Stimulated activated naive CD8-positive, alpha-beta T cell treated with anti-CD3 and anti-CD28 coated beads, Interleukin-15, amount 100 ng/mL, for 72 hours (primary cell): ENCODE data around the gene MARK2.

ENCODE experiments used
- ATAC-seq: fragments of 150-1000 bp; cut with Tn5 transposase; 2 replicates; pipeline ENCODE4 v1.10.0; 2021; ENCODE audit warnings: mild to moderate bottlenecking, moderate library complexity
- DNase-seq, 2 donors: peaks; one replicate each; pipeline ENCODE4 v3.0.0; 2021 to 2022
- H3K27ac Mint-ChIP-seq, 2 donors: one replicate each; pipeline ENCODE4 v1.8.0; 2022; ENCODE audit warnings: mild to moderate bottlenecking in 2 of 2, mixed read lengths in 2 of 2, moderate library complexity in 2 of 2
- H3K27me3 Mint-ChIP-seq: one replicate; pipeline ENCODE4 v1.8.0; 2022; ENCODE audit warnings: mixed read lengths
- H3K4me1 Mint-ChIP-seq: one replicate; pipeline ENCODE4 v1.8.0; 2022; ENCODE audit warnings: mild to moderate bottlenecking, mixed read lengths
- H3K4me3 Mint-ChIP-seq, 2 donors: one replicate each; pipeline ENCODE4 v1.8.0; 2022; ENCODE audit warnings: mild to moderate bottlenecking in 2 of 2, mixed read lengths in 2 of 2, moderate library complexity in 1 of 2
- H3K9me3 Mint-ChIP-seq, 2 donors: one replicate each; pipeline ENCODE4 v1.8.0; 2022; ENCODE audit warnings: mixed read lengths in 2 of 2

Gene MARK2

DNA sequence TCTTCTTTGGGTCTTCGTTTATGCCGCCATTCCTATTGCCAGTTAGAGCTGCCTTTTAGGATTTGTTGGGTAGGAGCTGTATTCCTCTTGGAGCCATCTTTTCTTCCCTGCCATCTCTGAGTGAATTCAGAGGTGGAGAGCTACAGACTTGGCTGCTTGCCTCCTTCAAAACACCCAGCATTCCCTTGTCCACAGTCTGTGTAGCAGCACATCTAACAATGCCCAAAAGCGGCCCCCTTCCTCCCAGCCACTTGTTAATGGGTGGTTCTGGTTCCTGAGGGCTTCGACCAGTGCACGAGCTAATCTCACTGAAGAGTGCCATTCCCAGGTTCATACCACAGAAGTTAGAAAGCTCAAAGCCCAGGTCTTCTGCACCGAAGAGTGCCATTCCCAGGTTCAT, 37.7 kb downstream of the MARK2 start:
- Mint-ChIP-seq H3K9me3 (no peaks in the 10 kb centered on the region), H3K27me3 (no peaks in the 10 kb centered on the region), H3K27ac (no peak overlapping the region), H3K4me1 (peaks cover 90% of the 10 kb centered on the region), H3K4me3 (no peak overlapping the region)
- DNase-seq (no peak), ATAC-seq (no peak)

DNA sequence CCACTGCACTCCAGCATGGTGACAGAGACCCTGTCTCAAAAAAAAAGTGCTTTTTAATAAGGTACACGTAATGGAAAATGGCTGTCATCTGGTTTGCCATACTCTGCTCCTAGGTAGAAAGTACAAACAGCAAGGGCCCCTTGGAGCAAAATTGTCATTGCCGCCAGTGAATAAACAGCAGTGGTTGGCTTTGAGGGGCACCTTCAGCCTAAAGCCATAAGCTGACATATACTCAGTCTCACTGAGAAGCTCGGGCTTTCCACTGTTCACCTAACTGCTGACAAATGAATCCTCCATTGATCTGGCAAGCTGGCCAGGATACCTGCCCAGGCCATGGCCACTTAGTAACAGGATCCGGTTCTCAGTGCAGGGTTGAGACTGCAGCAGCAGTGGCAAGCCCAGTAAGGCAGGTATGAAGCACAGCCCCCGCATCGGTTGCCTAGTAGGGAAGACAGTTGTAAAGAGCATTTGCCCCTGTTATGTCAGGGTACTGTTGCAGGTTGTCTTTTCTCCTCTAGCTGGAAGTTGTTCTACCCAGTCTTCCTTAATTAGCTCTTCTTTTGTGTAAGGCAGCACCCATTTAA, 38.8 kb downstream of the MARK2 start:
- Mint-ChIP-seq H3K27ac (peak overlapping the region in 1 of 2 donors; percentile 54), H3K9me3 (no peaks in the 10 kb centered on the region), H3K4me3 (no peak overlapping the region), H3K27me3 (no peaks in the 10 kb centered on the region), H3K4me1 (peaks cover 86% of the 10 kb centered on the region)
- ATAC-seq: no peak
- DNase-seq: no peak

DNA sequence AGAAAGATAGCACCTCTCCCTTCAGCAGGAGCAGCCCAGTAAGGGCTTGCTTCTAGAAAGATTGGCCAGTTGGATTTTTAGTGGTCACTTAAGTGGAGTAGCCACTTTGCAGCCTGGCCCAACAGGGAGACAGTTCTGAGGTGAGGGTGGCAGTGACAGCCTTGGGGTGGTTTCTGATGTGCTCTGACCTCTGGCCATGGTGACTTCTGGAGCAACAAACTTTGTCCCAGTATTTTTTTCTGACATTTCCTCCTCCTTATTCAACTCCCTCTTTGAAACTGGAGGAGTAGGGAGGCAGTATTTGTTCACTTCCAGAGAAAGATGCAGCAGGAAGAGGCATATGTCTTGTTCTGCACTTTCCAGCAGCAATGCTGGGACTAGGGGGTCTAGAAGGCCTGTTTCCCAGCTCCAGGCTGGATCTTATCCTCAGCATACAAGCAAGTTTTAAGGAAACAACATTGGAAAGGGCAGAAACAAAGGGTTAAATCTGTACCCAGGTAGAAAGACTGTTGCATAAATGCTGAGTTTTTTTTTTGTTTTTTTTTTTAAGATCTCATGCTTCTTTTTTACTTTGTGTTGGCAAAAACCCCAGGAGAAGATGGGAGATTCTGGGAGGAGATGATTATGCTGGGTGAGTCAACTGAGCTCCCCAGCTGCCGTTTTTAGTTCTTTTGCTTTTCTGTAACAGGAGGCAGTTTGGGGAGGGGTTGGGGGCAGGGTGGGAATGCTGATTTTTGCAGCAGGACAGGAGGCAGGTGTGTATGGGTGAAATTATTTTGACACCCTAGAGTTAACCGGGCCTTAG, 40.9 kb downstream of the MARK2 start:
- H3K27me3 Mint-ChIP-seq: no peaks in the 10 kb centered on the region
- peak overlapping the region; percentile 7 to 50 for H3K27ac Mint-ChIP-seq
- H3K9me3 Mint-ChIP-seq: no peaks in the 10 kb centered on the region
- H3K4me3 Mint-ChIP-seq: peak overlapping the region in 1 of 2 donors; percentile 6
- H3K4me1 Mint-ChIP-seq: peaks cover 86% of the 10 kb centered on the region
- no peak for ATAC-seq
- DNase-seq: no peak

DNA sequence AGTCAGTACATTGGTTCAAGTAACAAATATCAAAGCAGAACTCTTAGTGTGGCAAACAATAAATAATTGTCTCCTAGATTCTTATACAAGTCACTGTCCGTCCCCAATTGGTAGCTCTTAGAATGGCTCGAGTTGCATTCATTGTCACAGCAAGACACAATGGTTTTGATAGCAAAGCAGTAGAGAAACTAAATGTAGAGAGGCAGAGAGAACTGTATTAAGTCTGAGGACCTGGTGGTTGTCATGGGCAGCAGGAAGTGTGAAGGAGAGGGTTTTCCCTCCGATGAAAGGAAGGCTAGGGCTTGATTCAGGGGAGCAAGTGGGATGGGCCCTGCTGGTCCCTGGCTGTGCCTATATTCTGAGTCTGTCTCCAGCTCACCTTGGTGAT, 41.5 kb downstream of the MARK2 start:
- Mint-ChIP-seq H3K4me3 (no peak overlapping the region), H3K4me1 (peaks cover 81% of the 10 kb centered on the region), H3K27me3 (no peaks in the 10 kb centered on the region), H3K27ac (no peak overlapping the region), H3K9me3 (no peaks in the 10 kb centered on the region)
- ATAC-seq: no peak
- DNase-seq: no peak

DNA sequence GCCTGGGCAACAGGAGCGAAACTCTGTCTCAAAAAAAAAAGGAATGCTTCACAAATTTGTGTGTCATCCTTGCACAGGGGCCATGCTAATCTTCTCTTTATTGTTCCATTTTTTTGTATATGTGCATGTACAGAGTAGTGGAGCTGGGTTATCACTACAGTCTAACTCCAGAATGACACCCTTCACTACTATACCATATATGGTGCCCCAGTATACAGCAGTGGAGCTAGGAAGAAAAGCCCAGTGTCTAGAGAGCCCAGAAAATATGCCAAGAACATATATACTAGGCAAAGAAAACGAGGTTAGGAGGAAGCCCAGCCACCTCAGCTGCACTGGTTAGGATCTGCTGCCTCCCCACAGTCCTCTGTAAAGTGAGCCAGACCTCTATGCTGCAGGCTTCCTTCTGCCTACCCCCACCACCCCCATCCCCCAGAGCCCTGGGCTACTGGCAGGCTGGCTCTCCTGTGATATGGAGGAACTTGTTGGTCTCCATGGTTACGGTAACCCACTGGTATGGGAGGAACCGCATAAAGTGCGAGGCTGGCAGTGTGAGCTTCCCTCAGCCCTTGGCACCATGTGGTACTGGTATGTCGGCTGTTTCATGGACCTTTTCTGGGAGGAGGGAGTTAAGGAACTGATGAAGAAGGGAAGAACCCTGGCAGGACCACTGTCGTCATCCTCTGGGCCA, 43.8 kb downstream of the MARK2 start:
- Mint-ChIP-seq H3K4me1 (peaks cover 78% of the 10 kb centered on the region), H3K27me3 (no peaks in the 10 kb centered on the region), H3K4me3 (no peak overlapping the region), H3K27ac (no peak overlapping the region), H3K9me3 (no peaks in the 10 kb centered on the region)
- ATAC-seq: peak; percentile 45
- no peak for DNase-seq

DNA sequence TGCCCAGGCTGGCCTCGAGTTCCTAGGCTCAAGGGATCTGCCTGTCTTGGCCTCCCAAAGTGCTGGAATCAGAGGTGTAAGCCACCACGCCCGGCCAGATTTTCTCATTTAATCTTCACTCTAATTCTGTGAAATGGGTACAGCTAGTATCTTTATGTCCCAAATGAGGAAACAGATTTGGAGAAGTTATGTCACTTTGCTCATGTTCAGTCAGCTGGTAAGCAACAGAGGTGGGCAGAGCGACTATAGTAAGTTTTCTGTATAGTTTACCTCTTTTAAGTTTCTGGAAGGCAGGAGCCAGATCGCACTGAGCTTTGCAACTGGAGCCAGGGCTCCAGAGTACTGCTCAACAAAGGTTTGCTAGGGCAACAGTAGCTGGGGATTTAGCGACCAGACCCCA, 44.9 kb downstream of the MARK2 start:
- ATAC-seq (no peak), DNase-seq (no peak)
- Mint-ChIP-seq H3K4me3 (no peak overlapping the region), H3K9me3 (no peaks in the 10 kb centered on the region), H3K27me3 (no peaks in the 10 kb centered on the region), H3K27ac (no peak overlapping the region), H3K4me1 (peaks cover 78% of the 10 kb centered on the region)

DNA sequence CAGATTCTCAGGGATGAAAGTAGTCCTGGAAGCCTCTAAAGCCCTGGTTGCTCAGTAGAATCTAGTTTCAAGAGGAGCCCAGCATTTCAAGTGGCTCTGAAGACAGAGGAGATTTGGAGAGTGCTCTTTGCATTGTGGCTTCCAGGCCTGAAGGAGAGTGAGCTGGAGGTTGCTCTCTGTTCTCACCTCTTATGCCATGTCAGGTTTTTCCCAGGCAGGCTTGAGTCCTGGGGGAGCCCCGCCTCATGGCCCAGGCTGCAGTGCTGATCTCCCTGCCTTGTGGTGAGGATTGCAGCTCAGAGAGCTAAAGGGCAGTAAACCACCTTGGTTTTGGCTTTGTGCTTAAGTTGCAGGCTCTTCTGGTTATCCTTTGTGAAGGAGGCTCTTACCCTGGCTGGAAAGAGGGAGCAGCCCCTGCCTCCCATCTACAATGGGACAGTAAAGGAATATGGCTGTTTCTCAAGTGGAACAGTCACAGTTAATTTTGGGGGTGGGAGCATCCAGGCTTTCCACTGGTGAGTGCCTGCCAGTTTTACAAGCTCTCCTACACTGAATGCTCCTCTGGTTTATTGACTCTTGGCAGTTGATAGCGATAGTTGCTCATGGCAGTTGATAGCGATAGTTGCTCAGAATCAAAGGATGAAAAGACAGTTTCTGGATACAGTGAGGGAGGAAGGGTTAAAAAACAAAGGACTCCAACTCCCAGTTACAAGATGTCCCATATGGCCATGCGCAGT, 45.5 kb downstream of the MARK2 start:
- no peaks in the 10 kb centered on the region for H3K9me3 Mint-ChIP-seq
- peak overlapping the region in 1 of 2 donors; percentile 71 for H3K27ac Mint-ChIP-seq
- H3K4me1 Mint-ChIP-seq: peaks cover 78% of the 10 kb centered on the region
- no peak for DNase-seq
- no peak overlapping the region for H3K4me3 Mint-ChIP-seq
- peak; percentile 22 for ATAC-seq
- no peaks in the 10 kb centered on the region for H3K27me3 Mint-ChIP-seq

DNA sequence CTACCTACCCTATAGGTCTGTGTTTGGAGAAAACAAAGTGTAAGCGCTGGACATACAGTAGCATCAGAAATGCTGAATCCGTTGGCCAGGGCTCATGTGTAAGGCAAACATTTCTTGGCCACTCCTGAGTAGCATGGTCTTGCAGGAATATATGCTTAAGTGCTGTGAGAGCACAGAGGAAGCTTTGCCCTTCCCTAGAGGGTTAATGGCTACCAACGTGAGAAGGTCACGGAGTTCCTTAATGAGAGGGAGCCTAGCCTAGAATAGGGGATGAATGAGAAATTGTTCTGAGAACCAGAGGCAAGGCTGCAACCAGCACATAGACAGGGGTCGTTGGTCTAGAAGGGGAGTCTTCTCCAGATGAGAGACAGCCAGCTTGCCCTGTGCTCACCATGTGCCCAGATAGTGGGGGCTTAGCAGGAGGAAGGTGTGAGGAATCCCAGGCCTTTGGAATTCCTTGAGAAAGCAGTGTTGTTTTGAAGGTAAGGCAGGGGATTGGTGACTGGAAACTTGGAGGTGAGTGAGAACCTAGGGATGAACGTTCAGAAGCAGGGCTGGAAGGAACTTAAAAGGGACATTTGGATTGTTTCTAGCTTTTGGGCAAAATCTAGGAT, 48.6 kb downstream of the MARK2 start:
- ATAC-seq (no peak), DNase-seq (no peak)
- H3K27me3 Mint-ChIP-seq: no peaks in the 10 kb centered on the region
- no peaks in the 10 kb centered on the region for H3K9me3 Mint-ChIP-seq
- peak overlapping the region; percentile 67 to 96 for H3K4me3 Mint-ChIP-seq
- H3K4me1 Mint-ChIP-seq: peaks cover 82% of the 10 kb centered on the region
- H3K27ac Mint-ChIP-seq: peak overlapping the region in 1 of 2 donors; percentile 74

DNA sequence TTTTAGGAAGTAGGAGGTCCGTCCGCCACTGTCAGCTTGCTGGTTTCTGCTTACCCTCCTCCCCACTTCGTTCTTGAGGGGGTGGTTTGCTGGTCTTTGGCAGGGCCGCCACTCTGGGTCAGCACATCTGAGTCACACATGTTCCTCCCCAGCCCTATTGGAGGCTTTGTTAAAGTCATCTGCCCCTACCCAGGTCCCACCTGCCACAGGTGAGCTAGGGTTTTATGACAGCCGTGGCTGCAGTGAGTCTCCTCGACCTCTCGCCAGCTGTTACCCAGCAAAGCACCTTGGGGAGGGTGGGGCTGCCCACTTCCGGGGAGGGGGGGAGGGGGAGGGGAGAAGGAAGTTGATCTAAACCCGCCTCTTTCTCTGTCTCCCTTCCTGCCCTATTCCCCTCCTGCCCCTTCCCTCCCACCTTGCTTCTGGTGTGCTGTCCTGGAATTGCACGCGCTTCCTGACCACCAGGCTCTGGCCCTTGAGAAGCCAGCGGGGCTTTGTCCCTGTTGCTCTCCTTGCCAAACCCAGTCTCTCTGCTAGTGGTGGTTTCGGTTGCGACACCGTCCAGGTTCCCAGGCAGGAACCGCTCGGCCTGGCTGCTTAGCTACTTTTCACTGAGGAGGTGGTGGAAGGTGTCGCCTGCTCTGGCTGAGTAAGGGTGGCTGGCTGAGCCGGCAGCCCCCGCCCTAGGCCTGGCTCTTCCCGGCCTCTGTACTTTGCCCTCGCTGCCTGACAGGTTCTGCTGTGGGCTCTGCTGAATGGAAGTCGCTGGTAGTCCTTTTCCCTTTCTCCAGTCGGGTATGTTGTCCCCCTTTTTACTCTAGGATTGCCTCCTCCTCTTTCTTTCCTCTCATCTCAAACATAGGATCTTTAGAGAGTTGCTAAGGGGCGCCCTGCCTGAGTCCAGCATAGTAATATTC, 49.5 kb downstream of the MARK2 start:
- DNase-seq: peak; percentile 50 to 70
- Mint-ChIP-seq H3K4me3 (peak overlapping the region; percentile 96 to 97), H3K27ac (peak overlapping the region; percentile 93 to 95), H3K9me3 (no peaks in the 10 kb centered on the region), H3K4me1 (peaks cover 74% of the 10 kb centered on the region), H3K27me3 (no peaks in the 10 kb centered on the region)
- peak; percentile 91 for ATAC-seq

DNA sequence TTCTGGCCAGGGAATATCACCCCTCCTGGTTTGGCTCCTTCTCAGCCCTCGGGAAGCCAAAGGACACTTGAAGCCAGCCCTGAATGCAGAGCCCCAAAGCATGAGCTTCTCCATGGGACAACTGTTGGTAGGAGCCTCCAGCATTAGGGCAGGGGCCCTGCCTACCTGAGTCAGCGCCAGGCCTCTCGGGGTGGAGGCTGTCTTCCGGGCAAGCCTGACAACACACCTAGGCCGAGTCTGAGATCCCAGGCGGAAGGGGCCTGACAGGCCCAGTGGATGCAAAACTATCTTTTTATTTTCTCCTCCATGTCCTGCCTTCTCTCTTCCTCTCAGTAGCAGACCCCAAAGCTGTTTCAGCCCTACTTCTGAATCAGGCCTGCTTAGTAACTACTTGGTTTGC, 50.4 kb downstream of the MARK2 start:
- H3K27ac Mint-ChIP-seq: peak overlapping the region in 1 of 2 donors; percentile 69
- ATAC-seq (no peak), DNase-seq (no peak)
- H3K4me3 Mint-ChIP-seq: peak overlapping the region; percentile 96 to 97
- no peaks in the 10 kb centered on the region for H3K27me3 Mint-ChIP-seq
- H3K9me3 Mint-ChIP-seq: no peaks in the 10 kb centered on the region
- H3K4me1 Mint-ChIP-seq: peaks cover 65% of the 10 kb centered on the region

DNA sequence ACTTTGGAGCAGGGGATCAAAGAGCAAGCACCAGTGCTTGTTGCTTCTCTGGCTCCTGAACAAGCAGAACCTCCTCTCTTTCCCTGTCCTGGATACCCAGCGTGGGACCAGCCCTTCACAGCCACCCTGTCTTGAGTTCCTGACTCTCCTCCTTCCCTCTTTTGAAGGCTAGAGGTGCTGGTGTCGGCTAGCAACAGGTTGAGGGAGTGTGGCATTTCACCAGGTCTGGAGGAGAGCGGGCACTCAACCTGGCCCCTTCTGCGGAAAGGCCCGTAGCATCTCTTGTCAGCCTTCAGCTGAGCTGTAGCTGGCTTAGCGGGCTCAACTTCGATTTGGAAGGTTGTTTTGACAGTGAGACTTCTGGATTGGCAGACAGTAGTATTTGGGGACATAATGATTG, 51.5 kb downstream of the MARK2 start:
- ATAC-seq: no peak
- no peak for DNase-seq
- Mint-ChIP-seq H3K4me3 (peak overlapping the region in 1 of 2 donors; percentile 32), H3K27me3 (no peaks in the 10 kb centered on the region), H3K27ac (no peak overlapping the region), H3K4me1 (peaks cover 60% of the 10 kb centered on the region), H3K9me3 (no peaks in the 10 kb centered on the region)

DNA sequence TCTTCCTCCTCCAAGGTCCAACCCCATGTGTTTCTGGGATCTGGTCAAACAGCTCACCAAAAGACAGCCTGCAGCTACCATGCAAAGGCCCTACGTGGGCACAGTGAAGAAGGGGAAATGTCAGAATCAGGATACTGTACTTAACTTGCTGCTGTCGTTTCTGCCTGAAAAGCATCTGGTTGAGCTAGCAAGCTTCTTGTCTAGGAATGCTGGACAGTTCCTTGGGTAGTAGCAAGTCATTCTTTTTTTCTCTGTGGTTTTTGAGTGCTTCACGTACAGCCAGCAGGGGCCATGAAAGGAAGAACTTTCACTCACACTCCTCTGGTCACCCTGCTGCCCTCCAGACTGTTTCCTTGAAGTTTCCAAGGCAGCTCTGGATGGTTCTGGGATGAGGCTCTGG, 53.3 kb downstream of the MARK2 start:
- DNase-seq: no peak
- Mint-ChIP-seq H3K27ac (no peak overlapping the region), H3K27me3 (no peaks in the 10 kb centered on the region), H3K9me3 (no peaks in the 10 kb centered on the region), H3K4me3 (no peak overlapping the region), H3K4me1 (peaks cover 54% of the 10 kb centered on the region)
- no peak for ATAC-seq

DNA sequence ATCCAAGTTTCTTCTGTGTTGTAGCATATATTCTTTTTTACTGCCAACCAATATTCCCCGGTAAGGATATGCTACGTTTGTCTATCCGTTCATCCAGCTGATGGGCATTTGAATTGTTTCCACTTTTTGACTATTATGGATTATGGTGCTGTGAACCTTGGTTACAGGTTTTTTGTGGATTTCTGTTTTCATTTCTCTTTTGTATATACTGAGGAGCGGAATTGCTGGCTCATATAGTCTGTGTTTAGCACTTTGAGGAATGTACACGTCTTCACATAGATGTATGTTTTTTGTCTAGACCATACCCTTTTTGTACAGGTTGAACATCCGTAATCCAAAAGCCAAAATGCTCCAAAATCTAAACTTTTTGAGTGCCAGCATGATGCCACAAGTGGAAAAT, 54.4 kb downstream of the MARK2 start:
- no peak for ATAC-seq
- peaks cover 43% of the 10 kb centered on the region for H3K4me1 Mint-ChIP-seq
- H3K27me3 Mint-ChIP-seq: no peaks in the 10 kb centered on the region
- H3K9me3 Mint-ChIP-seq: no peaks in the 10 kb centered on the region
- H3K4me3 Mint-ChIP-seq: no peak overlapping the region
- no peak for DNase-seq
- no peak overlapping the region for H3K27ac Mint-ChIP-seq

DNA sequence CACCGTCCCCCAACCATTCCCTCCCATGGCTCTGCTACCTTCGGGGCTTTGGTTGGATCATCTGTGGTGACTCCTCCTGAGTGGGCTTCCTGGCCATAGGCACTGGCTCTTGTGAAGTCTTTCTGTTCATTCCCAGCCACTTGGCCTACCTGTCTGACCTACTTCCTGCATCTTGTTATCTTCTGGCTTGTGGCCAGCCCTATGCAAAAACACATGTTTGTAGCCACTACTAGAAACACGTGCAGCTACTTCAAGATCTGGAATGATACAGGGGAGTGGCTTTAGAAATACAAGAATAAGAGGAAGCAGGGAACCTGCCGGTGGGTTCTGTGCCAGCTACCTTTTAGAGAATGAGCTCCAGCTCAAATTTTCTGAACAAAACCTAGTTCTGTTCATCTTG, 57.2 kb downstream of the MARK2 start:
- no peak for DNase-seq

More for the DNA sequence above, 57.2 kb downstream of the MARK2 start:
- Mint-ChIP-seq H3K4me3 (no peak overlapping the region), H3K4me1 (peaks cover 16% of the 10 kb centered on the region), H3K27ac (no peak overlapping the region), H3K27me3 (no peaks in the 10 kb centered on the region), H3K9me3 (no peaks in the 10 kb centered on the region)
- no peak for ATAC-seq
